Measurements from ENCODE around the gene BMP8B.

BMP8B gene

DNA sequence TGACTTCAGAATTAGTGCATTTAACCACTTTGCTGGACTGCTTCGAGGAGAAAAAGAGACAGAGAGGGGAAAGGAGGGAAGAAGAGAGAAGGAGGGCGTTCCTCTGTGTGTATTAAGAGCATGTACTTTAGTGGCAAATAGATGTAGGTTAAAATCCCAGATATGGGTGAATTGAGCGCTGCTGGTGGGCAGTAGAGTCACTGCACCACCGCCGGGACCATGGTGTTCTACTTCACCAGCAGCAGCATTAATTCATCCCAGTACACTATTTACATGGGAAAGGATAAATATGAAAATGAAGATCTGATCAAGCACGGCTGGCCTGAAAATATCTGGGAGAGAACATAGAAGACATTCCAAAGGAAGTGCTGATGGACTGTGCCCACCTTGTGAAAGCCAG lies 70.9 kb downstream of the BMP8B start:
- no peak for DNase-seq

DNA sequence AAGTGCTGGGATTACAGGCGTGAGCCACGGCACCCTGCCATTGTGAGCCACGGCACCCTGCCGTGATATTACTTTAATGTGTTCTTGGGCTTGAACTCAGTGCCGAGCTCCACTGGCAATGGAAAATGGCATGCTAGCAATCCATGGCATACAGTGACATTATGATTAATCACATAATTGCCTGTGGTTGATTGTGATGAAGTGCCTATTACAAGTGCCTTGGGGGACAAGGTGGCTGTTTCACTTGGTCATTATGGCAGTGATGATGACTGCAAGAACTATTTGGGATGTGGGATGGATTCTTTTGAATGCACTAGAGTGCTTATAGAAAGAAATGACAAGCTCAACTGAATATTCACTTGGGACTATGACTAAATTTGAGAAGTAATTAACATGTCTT lies 75.1 kb downstream of the BMP8B start:
- DNase-seq = no peak

DNA sequence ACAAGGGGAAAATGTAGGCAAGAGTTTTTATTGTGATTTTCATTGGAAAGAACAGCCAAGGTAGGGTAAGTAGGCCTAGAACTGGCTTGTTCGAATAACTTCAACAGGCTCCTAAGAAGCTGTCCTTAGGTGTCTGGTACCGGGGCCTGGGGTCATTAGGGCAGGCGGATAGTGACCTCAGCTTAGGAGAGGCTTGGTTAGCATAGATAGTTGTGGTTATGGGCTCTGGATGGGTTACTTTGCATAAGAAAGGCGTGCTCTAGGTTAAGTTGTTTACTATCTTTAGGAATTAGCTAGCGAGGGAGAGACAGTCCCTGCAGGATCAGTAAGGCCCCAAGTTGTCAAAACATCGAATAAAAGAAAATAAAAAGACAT lies 76.7 kb downstream of the BMP8B start:
- no peak for DNase-seq

DNA sequence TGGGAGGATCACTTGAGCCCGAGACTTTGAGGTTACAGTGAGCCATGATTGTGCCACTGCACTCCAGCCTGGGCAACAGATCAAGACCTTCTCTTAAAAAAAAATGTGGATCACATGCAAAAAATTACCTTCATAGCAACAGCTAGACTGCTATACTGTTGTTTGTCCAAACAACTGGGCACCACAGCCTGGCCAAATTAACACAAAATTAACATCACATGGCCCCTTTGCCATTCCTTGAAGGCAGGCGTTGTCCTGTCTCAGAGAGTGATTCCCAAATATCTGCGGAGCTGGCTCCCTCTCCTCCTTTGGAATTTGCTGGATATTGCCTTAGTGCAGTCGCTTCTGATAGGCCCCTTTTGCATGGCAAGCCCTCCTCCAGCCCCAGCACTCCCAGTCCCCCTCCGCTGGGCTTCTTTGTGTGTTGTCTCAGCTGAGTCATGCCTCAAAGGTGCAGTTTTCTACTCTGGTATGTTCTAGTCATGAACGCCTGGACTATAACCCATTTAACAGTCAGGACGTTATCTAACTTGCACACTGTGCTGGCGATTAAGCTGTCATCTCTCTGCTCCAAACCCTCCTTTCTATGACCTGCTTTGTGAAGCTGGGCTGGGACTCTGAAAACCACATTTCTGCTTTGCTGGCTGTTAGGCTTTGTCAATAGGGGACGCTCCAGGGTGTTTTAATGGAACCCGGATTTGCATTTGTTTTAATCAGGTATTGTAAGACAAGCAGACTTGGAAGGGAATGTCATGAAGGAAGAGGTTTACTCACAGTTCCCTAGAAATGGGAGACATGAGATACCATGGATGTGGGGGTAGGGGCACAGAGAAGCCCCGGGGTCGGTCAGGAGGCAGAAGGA lies 77.3 kb downstream of the BMP8B start:
- no peak for DNase-seq

DNA sequence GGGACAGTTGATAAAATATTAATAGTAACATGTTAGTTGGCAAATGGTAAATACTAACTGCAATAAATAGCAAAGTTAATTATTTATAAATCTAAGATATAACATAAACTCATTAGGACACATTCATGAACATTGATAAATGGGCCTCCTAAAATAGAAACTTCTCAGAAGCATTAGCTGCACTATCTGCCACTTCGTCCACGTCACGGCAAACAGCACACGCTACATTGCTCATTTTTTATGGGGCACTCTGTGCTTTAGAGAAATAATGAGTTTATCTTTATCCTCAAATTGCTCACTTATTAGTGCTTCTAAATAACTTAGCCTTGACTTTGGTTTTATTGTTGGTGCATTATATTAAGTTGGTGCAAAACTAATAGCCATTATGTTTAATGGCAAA lies 81.2 kb downstream of the BMP8B start:
- DNase-seq = no peak
